ENCODE measurements around the gene TMC6. TPM values are rescaled to one million over a fixed set of nuclear protein-coding genes. Genes with fewer than 3 reads are reported as not detected.

TMC6 gene
- total and polyA plus RNA-seq, 2 of the 4 experiments (the other 2 are of a cell fraction) = 0.19 TPM; not detected in 1

DNA sequence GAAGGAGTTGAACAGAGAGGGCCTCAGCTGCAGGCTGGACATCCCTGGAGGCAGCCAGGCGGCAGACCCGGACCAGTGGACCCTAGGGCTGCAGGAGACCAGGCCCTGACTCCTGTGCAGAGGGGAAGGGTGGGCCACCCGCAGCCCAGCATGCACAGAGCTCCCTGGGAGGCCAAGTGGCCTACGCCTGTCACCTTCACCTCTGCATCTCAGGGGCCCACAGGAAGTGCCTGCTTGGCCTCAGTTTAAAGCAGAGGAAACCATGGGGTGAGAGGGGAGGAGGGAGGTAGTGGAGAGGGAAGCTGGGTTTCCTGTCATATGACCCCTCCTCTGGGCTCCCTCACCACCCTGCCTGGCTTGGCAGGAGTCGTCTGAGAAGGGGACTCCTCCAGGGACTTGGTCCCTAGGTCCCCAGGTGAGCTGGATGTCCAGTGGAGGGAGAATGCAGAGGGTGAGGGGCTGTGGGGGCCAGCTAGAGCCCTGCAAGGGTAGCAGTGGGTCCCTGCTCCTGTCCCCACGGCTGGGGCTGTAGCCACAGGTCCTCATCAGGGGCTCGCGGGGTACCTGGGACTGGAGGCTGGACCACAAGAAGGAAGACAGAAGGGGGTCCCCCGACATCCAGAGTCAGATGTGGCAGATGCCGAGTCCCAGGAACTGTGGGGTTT lies 2.0 kb upstream of the TMC6 start, which contains the start of gene TMC8:
Gene TMC8 (plus strand): TSS at position 335 of the 665 bp plus-strand sequence. CDS start 818 bp downstream, outside the sequence.
- Histone ChIP-seq H3K36me3 (ENCODE audit: control insufficient read depth, insufficient read depth, low read length) (no peaks in the 10 kb centered on the region), H4K5ac (ENCODE audit: low read depth, low read length) (no peak within 1 kb of the TSS), H2AFZ (replicated peaks; ENCODE audit: low read length, poor library complexity) (peak within 1 kb of the TSS; percentile 14), H3K9me1 (ENCODE audit: insufficient read depth, low read length) (no peaks in the 10 kb centered on the region), H3K4me3 (ENCODE audit: insufficient read depth, low read depth, low read length) (no peak within 1 kb of the TSS), H3K56ac (ENCODE audit: extremely low read depth, insufficient read depth, low read length) (no peak within 1 kb of the TSS), H3K27ac (ENCODE audit: insufficient read depth, low read length) (no peak within 1 kb of the TSS), H3K27me3 (ENCODE audit: control insufficient read depth, insufficient read depth, low read length) (peaks cover 84% of the 10 kb centered on the region), H2BK5ac (ENCODE audit: low read depth, low read length, poor library complexity, severe bottlenecking) (no peak within 1 kb of the TSS), H3K23ac (ENCODE audit: low read depth, low read length) (no peak within 1 kb of the TSS), H2AK5ac (ENCODE audit: low read depth, low read length) (no peak within 1 kb of the TSS), H3K79me1 (ENCODE audit: low read depth in 1 of 2, low read length in 2 of 2) (no peaks in the 10 kb centered on the region), H4K8ac (ENCODE audit: low read depth in 2 of 2, low read length in 2 of 2) (no peak within 1 kb of the TSS), H3K9me3 (ENCODE audit: control insufficient read depth, insufficient read depth, low read length) (no peaks in the 10 kb centered on the region), H4K20me1 (ENCODE audit: insufficient read depth, low read length) (no peaks in the 10 kb centered on the region; the same call in 1 of the 2 replicates), H2AK9ac (replicated peaks; ENCODE audit: low read depth, low read length, poor library complexity) (no peak within 1 kb of the TSS), H3K14ac (replicated peaks; ENCODE audit: low read depth, low read length) (no peak within 1 kb of the TSS), H2BK15ac (ENCODE audit: low read depth, low read length) (no peak within 1 kb of the TSS), H3K18ac (ENCODE audit: low read depth, low read length) (no peak within 1 kb of the TSS), H4K91ac (ENCODE audit: insufficient read depth, low read depth, low read length) (no peak within 1 kb of the TSS), H2BK120ac (ENCODE audit: low read depth, low read length) (no peak within 1 kb of the TSS), H3K4me2 (ENCODE audit: low read depth, low read length) (no peak within 1 kb of the TSS), H3K4me1 (ENCODE audit: control insufficient read depth, insufficient read depth, low read length) (peaks cover 2% of the 10 kb centered on the region; the same call in 1 of the 2 replicates), H2BK20ac (ENCODE audit: low read depth, low read length) (no peak within 1 kb of the TSS), H3K9ac (ENCODE audit: low read depth, low read length) (no peak within 1 kb of the TSS), H3K4ac (ENCODE audit: low read depth, low read length) (no peak within 1 kb of the TSS)
- CTCF ChIA-PET = no interaction called here
- intact Hi-C loops (cut with micrococcal nuclease) (no loop called here), in situ Hi-C loops (cut with MboI; ENCODE audit: low sequenced_read_pairs) (no loop called here), dilution Hi-C loops (cut with HindIII; ENCODE audit: low sequenced_read_pairs, unreplicated experiment) (no loop called here)
- ATAC-seq (ENCODE audit: low read depth) (no peak), DNase-seq (no peak)
- POLR2A ChIA-PET (ENCODE audit: unreplicated experiment) = no interaction called here
- BruUV-seq (replicated peaks) = no TSS peak
- WGBS, 2 experiments (ENCODE audit: extremely low coverage in 2 of 2, insufficient read length in 1 of 2) = 83% methylated on average over 7 of the region's 10 CpGs; no CpG with 5 or more reads in 1 of the 2 experiments
- TF ChIP-seq MAFK (IDR thresholded peaks at IDR 0.05; ENCODE audit: low read depth, low read length) (no peak), CHD1 (IDR thresholded peaks at IDR 0.05; ENCODE audit: low read depth, low read length) (no peak), POLR2A (IDR thresholded peaks at IDR 0.05; ENCODE audit: low read depth, low read length) (no peak), MXI1 (IDR thresholded peaks at IDR 0.05; ENCODE audit: borderline replicate concordance, low read depth, low read length) (no peak), MAZ (IDR thresholded peaks at IDR 0.05; ENCODE audit: borderline replicate concordance, low read depth, low read length) (no peak), BHLHE40 (IDR thresholded peaks at IDR 0.05; ENCODE audit: low read depth, low read length) (no peak)
- TF ChIP-seq, protein P1, sequence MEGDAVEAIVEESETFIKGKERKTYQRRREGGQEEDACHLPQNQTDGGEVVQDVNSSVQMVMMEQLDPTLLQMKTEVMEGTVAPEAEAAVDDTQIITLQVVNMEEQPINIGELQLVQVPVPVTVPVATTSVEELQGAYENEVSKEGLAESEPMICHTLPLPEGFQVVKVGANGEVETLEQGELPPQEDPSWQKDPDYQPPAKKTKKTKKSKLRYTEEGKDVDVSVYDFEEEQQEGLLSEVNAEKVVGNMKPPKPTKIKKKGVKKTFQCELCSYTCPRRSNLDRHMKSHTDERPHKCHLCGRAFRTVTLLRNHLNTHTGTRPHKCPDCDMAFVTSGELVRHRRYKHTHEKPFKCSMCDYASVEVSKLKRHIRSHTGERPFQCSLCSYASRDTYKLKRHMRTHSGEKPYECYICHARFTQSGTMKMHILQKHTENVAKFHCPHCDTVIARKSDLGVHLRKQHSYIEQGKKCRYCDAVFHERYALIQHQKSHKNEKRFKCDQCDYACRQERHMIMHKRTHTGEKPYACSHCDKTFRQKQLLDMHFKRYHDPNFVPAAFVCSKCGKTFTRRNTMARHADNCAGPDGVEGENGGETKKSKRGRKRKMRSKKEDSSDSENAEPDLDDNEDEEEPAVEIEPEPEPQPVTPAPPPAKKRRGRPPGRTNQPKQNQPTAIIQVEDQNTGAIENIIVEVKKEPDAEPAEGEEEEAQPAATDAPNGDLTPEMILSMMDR (conservative IDR thresholded peaks at IDR 0.05; ENCODE audit: low read depth, low read length) = no peak

Data from IMR-90 (cell line).